Measurements from ENCODE around the gene CAPN15.
A peak's percentile ranks its signal among the peaks of the same experiment; 100 is the strongest.

Gene CAPN15

GRCh38 chr16:563072-563644 is 35.6 kb downstream of the CAPN15 start:
- no peak for DNase-seq

GRCh38 chr16:564690-565418 is 37.3 kb downstream of the CAPN15 start:
- DNase-seq = no peak

GRCh38 chr16:565419-566330 is 38.2 kb downstream of the CAPN15 start:
- no peak for DNase-seq

- DNase-seq = peak; percentile 78
These were observed 39.2 kb downstream of the CAPN15 start, which contains the start of gene NHLRC4 for GRCh38 chr16:566475-567372. Gene NHLRC4 (plus strand): TSS chr16:567005. CDS start chr16:568048, 1,043 bp downstream.

GRCh38 chr16:567373-568256 is 40.1 kb downstream of the CAPN15 start:
- DNase-seq = no peak

- DNase-seq = no peak
These were observed 41.1 kb downstream of the CAPN15 start for GRCh38 chr16:568401-569258.

- peak; percentile 76 for DNase-seq
These were observed 42.1 kb downstream of the CAPN15 start, which contains the start of gene PIGQ for GRCh38 chr16:569445-570254. Gene PIGQ (plus strand): TSS chr16:569968. CDS start chr16:574075, 4,107 bp downstream.

- no peak for DNase-seq
These were observed 45.5 kb downstream of the CAPN15 start for GRCh38 chr16:572865-573650.

- no peak for DNase-seq
These were observed 46.7 kb downstream of the CAPN15 start for GRCh38 chr16:574021-574760.

- DNase-seq = no peak
These were observed 48.1 kb downstream of the CAPN15 start for GRCh38 chr16:575354-576196.

- DNase-seq = no peak
These were observed 48.8 kb downstream of the CAPN15 start for GRCh38 chr16:576197-576822.

GRCh38 chr16:576823-577201 is 49.3 kb downstream of the CAPN15 start:
- DNase-seq = no peak

- DNase-seq = no peak
These were observed 50.3 kb downstream of the CAPN15 start for GRCh38 chr16:577796-578195.

GRCh38 chr16:578232-578869 is 50.8 kb downstream of the CAPN15 start:
- DNase-seq = no peak

GRCh38 chr16:578870-579405 is 51.4 kb downstream of the CAPN15 start:
- peak; percentile 74 for DNase-seq

All from CD4-positive, alpha-beta T cell treated with Interleukin-17A for 4 hours (primary cell).